Left lung (tissue), 10 donors: ENCODE results near the gene CWC22. TPM values are rescaled to one million over a fixed set of nuclear protein-coding genes. Genes with fewer than 3 reads are reported as not detected.
"Not testable (repeated sequence)": the region's sequence is repeated elsewhere in the genome, so short reads cannot be mapped to it uniquely, and the experiment has no call there.

Experiments used
- ATAC-seq: fragments of 200-7000 bp; cut with Tn5 transposase; one replicate; pipeline ENCODE4 v1.9.1; 2020; ENCODE audit warnings: moderate library complexity
- DNase-seq, 4 donors: peaks; one replicate each; pipeline ENCODE4 v3.0.0-alpha.2; 2013 to 2020
- H3K27ac ChIP-seq, 2 donors: fragments of 200-600 bp; sonication (generic) in 1 of 2; one replicate each; pipeline versions ENCODE4 v1.5.0 to v1.8.0; 2020 to 2021
- H3K27me3 ChIP-seq, 2 donors: fragments of 200-600 bp; sonication (generic) in 1 of 2; one replicate each; pipeline versions ENCODE4 v1.5.0 to v1.8.0; 2020 to 2021
- H3K36me3 ChIP-seq, 2 donors: fragments of 200-600 bp; sonication (generic) in 1 of 2; one replicate each; pipeline versions ENCODE4 v1.5.0 to v1.8.0; 2020 to 2021
- H3K4me1 ChIP-seq, 2 donors: fragments of 200-600 bp; one replicate each; pipeline ENCODE4 v1.8.0; 2021
- H3K4me3 ChIP-seq, 2 donors: fragments of 200-600 bp; sonication (generic) in 1 of 2; one replicate each; pipeline versions ENCODE4 v1.5.0 to v1.8.0; 2020 to 2021; ENCODE audit warnings: mild to moderate bottlenecking in 1 of 2
- H3K9me3 ChIP-seq, 2 donors: fragments of 200-600 bp; sonication (generic) in 1 of 2; one replicate each; pipeline versions ENCODE4 v1.5.0 to v1.8.0; 2020 to 2021
- intact Hi-C, 2 donors: fragments of 100-400 bp; cut with DNase I; formaldehyde crosslinking; loops; one replicate each; pipeline versions ENCODE4 v1.11.2 to v1.14.2; 2022
- polyA plus RNA-seq, 6 donors: library from polyadenylated mRNA; unstranded; fragments of 120-200 nt; gene quantifications; one replicate each; pipeline ENCODE4 v1.2.1, GENCODE V29; 2013; ENCODE audit not compliant: insufficient read length in 6 of 6
- total RNA-seq, 2 donors: library from RNA; stranded (reverse); fragmentation: NEBNext Ultra II Directional; extraction: Animal tissue kit (Norgen Biotek cat#: 25700); gene quantifications; one replicate each; pipeline ENCODE4 v1.2.1, GENCODE V29; 2021
- TF ChIP-seq, protein P1 (sequence below), 2 donors: fragments of 200-600 bp; sonication (generic) in 1 of 2; IDR thresholded peaks; one replicate each; pipeline versions ENCODE4 v1.5.0 to v1.8.0; 2021; ENCODE audit warnings: antibody characterized with exemption in 2 of 2
- donor health status: DM: no; HTN: yes; CAD: no.
- donor health status: DM: no; HTN: no; CAD: no.

Gene CWC22
- total and polyA plus RNA-seq, 8 donors = 13.9 to 42.8 (median 37.8) TPM

DNA sequence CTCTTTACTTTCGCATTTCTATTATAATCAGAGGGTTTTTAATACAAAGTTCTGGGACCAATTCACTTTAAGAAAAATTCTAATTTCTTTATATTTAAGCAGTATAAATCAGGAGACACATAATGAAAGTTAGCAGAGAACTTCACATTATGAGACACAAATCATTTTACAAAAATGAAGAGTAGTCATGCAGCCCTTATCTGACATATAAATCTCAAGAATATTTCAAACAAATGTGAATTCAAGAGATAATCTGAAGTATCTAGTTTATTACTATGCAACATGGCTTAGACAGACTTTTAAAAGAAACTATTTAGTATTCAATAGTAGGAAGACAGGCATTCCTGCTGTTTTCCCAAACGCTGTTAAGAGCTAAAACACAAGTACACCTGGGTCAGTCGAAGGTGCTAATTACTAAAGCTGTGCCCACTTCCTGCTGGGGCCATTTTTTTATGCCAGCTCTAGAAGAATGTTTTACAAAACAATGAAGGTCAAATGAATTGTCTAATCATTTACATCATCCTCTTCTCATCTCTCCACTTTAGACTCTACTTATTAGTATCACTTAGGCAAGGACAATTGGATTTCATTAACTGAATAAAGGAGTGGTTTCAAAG lies 40.2 kb downstream of the CWC22 start:
- DNase-seq = no peak
- no peaks in the 10 kb centered on the region for H3K4me1 ChIP-seq
- H3K36me3 ChIP-seq = peaks cover 0 to 78% of the 10 kb centered on the region in 2 donors
- TF ChIP-seq, protein P1, sequence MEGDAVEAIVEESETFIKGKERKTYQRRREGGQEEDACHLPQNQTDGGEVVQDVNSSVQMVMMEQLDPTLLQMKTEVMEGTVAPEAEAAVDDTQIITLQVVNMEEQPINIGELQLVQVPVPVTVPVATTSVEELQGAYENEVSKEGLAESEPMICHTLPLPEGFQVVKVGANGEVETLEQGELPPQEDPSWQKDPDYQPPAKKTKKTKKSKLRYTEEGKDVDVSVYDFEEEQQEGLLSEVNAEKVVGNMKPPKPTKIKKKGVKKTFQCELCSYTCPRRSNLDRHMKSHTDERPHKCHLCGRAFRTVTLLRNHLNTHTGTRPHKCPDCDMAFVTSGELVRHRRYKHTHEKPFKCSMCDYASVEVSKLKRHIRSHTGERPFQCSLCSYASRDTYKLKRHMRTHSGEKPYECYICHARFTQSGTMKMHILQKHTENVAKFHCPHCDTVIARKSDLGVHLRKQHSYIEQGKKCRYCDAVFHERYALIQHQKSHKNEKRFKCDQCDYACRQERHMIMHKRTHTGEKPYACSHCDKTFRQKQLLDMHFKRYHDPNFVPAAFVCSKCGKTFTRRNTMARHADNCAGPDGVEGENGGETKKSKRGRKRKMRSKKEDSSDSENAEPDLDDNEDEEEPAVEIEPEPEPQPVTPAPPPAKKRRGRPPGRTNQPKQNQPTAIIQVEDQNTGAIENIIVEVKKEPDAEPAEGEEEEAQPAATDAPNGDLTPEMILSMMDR (IDR thresholded peaks at IDR 0.05) = no peak
- H3K27ac ChIP-seq = no peak overlapping the region
- no peaks in the 10 kb centered on the region for H3K27me3 ChIP-seq
- ATAC-seq = no peak
- no peaks in the 10 kb centered on the region for H3K9me3 ChIP-seq
- intact Hi-C loops = no loop called here
- no peak overlapping the region for H3K4me3 ChIP-seq

DNA sequence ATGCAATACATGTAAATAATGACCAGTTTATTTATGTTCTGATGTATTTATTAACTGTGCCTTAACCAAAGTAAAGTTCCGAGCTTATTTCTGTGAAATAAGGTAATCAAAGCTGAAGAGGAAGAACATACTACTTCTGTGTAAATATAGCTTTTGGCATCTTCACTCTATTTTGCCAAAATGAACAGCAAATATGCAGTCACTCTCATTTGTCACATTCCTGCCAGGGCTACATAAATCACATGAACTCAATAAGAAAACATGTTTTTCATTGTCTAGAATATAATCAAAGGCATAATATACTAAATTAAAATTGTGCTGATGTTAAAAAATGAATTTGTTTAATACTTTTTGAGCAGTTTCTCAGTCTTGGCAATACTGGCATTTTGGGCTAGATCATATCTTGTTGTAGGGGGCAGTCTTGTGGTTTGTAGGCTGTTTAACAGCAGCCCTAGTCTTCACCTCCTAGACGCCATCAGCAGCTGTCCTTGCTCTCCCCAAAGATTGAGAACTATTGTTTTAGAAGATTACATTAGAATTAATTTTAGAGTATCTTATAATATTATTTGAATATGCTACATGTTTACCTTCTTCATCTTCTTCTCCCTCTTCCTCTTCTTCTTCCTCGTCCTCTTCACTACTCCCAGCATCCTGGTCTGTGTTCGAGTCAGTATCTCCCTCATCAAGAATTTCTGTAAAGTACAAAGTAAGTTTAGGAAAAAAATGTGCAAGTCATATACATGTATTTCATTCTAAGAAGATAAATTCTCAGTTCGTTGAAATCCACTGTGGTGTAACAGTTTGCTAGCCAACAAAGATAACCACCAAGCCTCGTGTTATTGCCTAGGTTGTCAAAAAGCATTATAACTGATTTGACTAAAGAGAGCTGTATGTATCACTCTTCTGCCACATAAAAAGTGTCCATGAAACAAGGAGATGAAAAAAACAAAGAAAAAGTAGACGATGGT lies 41.5 kb downstream of the CWC22 start:
- Histone ChIP-seq H3K36me3 (peaks cover 0 to 66% of the 10 kb centered on the region in 2 donors), H3K27ac (no peak overlapping the region), H3K27me3 (no peaks in the 10 kb centered on the region), H3K4me3 (no peak overlapping the region), H3K4me1 (no peaks in the 10 kb centered on the region), H3K9me3 (no peaks in the 10 kb centered on the region)
- TF ChIP-seq, protein P1 (IDR thresholded peaks at IDR 0.05) = no peak
- intact Hi-C loops = no loop called here
- DNase-seq (no peak), ATAC-seq (no peak)

DNA sequence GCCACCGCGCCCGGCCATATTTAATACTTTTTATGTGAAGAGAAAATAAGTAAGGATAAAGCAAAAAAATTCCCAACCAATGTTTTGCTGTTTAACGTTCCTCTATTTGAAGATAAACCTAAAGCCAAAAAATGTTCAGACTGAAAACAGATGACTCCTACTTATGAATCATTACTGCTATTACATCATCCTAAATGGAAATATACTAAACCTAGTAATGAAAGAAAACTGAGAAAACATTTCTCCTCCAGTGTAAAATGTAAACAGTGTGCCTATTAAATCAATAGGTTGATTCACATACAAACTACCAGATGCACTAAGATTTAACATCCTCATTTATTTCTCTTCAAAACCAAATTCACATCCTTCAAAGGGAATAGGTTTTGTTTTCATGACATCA lies 43.5 kb downstream of the CWC22 start:
- TF ChIP-seq, protein P1 (IDR thresholded peaks at IDR 0.05) = no peak
- Histone ChIP-seq H3K27ac (no peak overlapping the region), H3K4me3 (no peak overlapping the region), H3K4me1 (no peaks in the 10 kb centered on the region), H3K9me3 (no peaks in the 10 kb centered on the region), H3K27me3 (no peaks in the 10 kb centered on the region), H3K36me3 (peaks cover 0 to 57% of the 10 kb centered on the region in 2 donors)
- ATAC-seq (no peak), DNase-seq (no peak)
- intact Hi-C loops = no loop called here

DNA sequence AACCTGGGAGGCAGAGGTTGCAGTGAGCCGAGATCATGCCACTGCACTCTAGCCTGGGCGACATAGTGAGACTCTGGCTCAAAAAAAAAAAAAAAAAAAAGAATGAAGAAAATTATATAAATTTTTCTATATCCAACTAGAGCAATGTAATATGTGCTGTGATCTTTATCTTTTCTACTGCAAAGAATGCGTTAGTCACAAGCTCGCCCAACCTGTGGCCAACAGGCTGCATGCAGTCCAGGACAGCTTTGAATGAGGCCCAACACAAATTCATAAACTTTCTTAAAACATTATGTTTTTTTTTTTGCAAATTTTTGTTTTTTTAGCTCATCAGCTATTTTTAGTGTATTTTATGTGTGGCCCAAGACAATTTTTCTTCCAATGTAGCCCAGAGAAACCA lies 48.8 kb downstream of the CWC22 start:
- DNase-seq, ATAC-seq, H3K9me3 ChIP-seq, H3K27ac ChIP-seq, H3K27me3 ChIP-seq, H3K4me3 ChIP-seq, H3K4me1 ChIP-seq, intact Hi-C loops: not testable (repeated sequence)
- H3K36me3 ChIP-seq = peaks cover 0 to 51% of the 10 kb centered on the region in 2 donors

DNA sequence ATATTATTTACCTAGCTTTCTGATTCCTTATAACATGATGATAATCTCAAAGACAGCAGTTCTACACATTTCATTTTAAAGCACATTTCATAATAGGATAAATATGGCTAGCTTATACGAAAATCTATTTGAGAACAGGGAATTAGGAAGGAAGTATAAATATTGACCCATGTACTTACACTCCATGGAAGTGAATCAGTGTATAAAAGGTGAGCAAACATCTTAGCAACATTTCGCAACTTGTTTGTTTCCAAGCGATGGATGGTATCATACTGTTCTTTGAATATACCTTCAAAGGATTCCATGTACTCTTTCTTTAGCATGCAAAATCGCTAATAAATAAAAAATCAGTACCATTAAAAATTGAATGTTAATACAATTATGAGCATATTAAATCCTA lies 53.1 kb downstream of the CWC22 start:
- TF ChIP-seq, protein P1 (IDR thresholded peaks at IDR 0.05) = no peak
- intact Hi-C loops = no loop called here
- Histone ChIP-seq H3K36me3 (peaks cover 0 to 84% of the 10 kb centered on the region in 2 donors), H3K9me3 (no peaks in the 10 kb centered on the region), H3K27ac (no peak overlapping the region), H3K27me3 (no peaks in the 10 kb centered on the region), H3K4me1 (no peaks in the 10 kb centered on the region), H3K4me3 (no peak overlapping the region)
- ATAC-seq (peak; percentile 79), DNase-seq (no peak)
